GM12864 (cell line): ENCODE data around the gene ATG10.
"Not testable (repeated sequence)": the region's sequence is repeated elsewhere in the genome, so short reads cannot be mapped to it uniquely, and the experiment has no call there.

Experiments used
- DNase-seq: peaks from one replicate; pipeline ENCODE4 v3.0.0-alpha.2; 2011; ENCODE audit warnings: low read depth
- H3K4me3 ChIP-seq: 2 replicates; pipeline ENCODE4 v1.5.1; 2011; ENCODE audit warnings: mild to moderate bottlenecking, low read depth, low read length, control low read depth
- CTCF ChIP-seq: IDR thresholded peaks from 2 replicates; pipeline ENCODE4 v1.5.1; 2011; ENCODE audit warnings: low read depth, mild to moderate bottlenecking, moderate library complexity, low read length, control low read depth, inconsistent platforms; ENCODE audit errors: missing control alignments

Gene ATG10

GRCh38 chr5:82107267-82107666 lies 135.4 kb downstream of the ATG10 start:
- TF ChIP-seq CTCF, result peak; percentile 34
- no peak overlapping the region for H3K4me3 ChIP-seq
- DNase-seq, result no peak

GRCh38 chr5:82109013-82109412 lies 137.2 kb downstream of the ATG10 start:
- no peak for TF ChIP-seq CTCF
- no peak for DNase-seq
- H3K4me3 ChIP-seq, result no peak overlapping the region

- H3K4me3 ChIP-seq, DNase-seq: not testable (repeated sequence)
These were observed 138.1 kb downstream of the ATG10 start for GRCh38 chr5:82109915-82110314.

GRCh38 chr5:82111191-82111590 lies 139.4 kb downstream of the ATG10 start:
- H3K4me3 ChIP-seq, result no peak overlapping the region
- DNase-seq, result no peak
- no peak for TF ChIP-seq CTCF

GRCh38 chr5:82115858-82116257 lies 144.0 kb downstream of the ATG10 start:
- no peak for DNase-seq
- no peak overlapping the region for H3K4me3 ChIP-seq
- TF ChIP-seq CTCF, result no peak

GRCh38 chr5:82119889-82120288 lies 148.1 kb downstream of the ATG10 start:
- TF ChIP-seq CTCF, result no peak
- DNase-seq, result no peak
- no peak overlapping the region for H3K4me3 ChIP-seq

GRCh38 chr5:82129723-82130285 lies 158.0 kb downstream of the ATG10 start:
- TF ChIP-seq CTCF, result no peak
- H3K4me3 ChIP-seq, result no peak overlapping the region
- DNase-seq, result no peak
